ENCODE measurements around the gene STYX.

DNA sequence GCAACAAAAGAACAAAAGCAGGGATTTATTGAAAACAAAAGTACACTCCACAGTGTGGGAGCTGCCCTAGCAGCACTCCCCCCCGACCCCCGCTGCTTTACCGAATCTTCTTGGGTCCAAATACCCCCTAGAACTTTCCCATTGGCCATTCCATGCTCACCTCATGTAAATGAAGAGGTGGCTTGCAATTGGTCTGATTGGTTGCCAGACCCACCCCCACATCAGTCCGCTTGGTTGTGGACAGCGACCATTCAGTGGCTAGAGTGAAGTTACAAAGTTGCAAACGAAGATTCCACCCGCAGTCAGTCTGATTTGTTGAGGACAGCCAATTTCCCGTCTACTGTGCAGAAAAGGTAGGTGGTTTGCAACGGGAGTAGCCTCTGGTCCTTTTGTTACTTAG lies 3.9 kb downstream of the STYX start:
- TF ChIP-seq POLR2AphosphoS5 (IDR thresholded peaks at IDR 0.05) (no peak), MXI1 (conservative IDR thresholded peaks at IDR 0.05; ENCODE audit: poor library complexity, severe bottlenecking) (no peak), CTCF (IDR thresholded peaks at IDR 0.05; ENCODE audit: poor library complexity, severe bottlenecking) (no peak), RAD21 (conservative IDR thresholded peaks at IDR 0.05) (no peak)

Data from neural cell (in vitro differentiated cells).